ENCODE measurements around the gene AP3D1. TPM values are rescaled to one million over a fixed set of nuclear protein-coding genes. Genes with fewer than 3 reads are reported as not detected.
A peak's percentile ranks its signal among the peaks of the same experiment; 100 is the strongest.

The AP3D1 gene
- total and polyA plus RNA-seq, 5 donors = 82.7 to 145 (median 87.3) TPM

DNA sequence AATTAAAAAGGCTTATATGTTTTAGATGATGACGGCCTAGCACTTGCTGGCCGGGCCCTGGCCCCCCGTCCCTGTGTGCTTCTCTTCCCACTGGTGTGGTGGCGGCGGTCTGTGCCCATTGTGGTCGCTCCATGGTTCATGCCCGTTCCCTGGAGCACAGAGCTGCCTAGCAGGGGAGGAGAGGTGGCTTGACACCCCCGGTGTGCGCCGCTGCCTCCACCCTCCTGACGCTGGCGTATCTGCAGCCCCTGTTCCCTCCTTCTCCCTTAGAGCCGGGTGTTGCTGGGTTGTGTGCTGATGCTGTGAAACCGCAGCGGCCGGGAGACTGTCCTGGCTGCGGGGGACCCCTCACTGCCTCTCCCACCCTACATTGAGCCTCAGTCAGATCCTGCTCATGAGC lies 41.5 kb upstream of the AP3D1 start:
- no peak for ATAC-seq
- WGBS = 96% methylated on average over 17 of the region's 17 CpGs
- Histone ChIP-seq H3K4me1 (ENCODE audit: control insufficient read depth, insufficient read depth, low read length) (peaks cover 10% of the 10 kb centered on the region), H3K4me3 (ENCODE audit: low read length) (no peak overlapping the region), H3K27me3 (ENCODE audit: control insufficient read depth, insufficient read depth) (no peaks in the 10 kb centered on the region), H3K27ac (ENCODE audit: low read length) (no peak overlapping the region), H3K9me3 (ENCODE audit: control insufficient read depth, low read length) (no peaks in the 10 kb centered on the region)
- no peak for DNase-seq
- intact Hi-C loops (cut with DNase I) = no loop called here

DNA sequence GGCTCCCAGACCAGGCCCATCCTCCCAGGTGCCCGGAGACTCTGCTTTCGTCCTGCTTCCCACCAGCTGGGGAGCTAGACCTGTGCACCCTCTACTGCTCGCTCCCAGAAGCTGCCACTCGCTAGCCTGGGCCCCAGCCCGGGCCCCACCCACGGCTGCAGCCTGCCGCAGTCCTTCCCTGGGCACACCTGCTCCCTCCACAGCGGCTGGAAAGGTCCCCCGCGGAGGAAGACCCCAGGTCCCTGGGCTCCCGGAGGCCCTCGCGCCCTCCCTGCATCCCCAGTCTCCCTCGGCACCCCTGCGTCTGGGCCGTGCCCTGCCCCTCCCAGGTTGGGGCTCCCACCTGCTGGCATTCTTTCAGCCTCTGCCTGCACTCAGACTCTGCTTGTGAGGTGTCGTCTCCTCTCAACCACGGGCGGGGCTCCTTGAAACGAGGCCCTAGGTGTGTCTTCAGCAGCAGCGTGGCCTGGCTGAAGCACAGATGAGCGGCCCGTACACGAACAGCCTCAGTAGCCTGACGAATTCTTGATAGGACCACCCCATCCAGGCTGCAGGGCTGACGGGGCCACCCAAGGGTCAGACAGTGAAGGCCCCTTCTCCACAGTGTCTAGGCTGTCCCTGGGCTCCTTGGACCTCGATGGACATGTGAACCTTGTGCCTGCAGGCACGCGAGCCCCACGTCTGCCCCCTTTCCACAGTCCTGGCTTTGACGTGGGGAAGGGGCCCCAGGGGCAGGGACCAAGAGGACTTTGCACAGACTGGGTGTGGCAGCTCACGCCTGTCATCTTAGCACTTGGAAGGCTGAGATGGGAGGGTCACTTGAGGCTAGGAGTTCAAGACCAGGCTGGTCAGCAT lies 40.3 kb upstream of the AP3D1 start:
- Histone ChIP-seq H3K4me3 (ENCODE audit: low read length) (no peak overlapping the region), H3K27me3 (ENCODE audit: control insufficient read depth, insufficient read depth) (no peaks in the 10 kb centered on the region), H3K9me3 (ENCODE audit: control insufficient read depth, low read length) (no peaks in the 10 kb centered on the region), H3K4me1 (ENCODE audit: control insufficient read depth, insufficient read depth, low read length) (peaks cover 16% of the 10 kb centered on the region), H3K27ac (ENCODE audit: low read length) (no peak overlapping the region)
- DNase-seq (no peak), ATAC-seq (no peak)
- intact Hi-C loops (cut with DNase I) = no loop called here
- WGBS = 93% methylated on average over 32 of the region's 32 CpGs

DNA sequence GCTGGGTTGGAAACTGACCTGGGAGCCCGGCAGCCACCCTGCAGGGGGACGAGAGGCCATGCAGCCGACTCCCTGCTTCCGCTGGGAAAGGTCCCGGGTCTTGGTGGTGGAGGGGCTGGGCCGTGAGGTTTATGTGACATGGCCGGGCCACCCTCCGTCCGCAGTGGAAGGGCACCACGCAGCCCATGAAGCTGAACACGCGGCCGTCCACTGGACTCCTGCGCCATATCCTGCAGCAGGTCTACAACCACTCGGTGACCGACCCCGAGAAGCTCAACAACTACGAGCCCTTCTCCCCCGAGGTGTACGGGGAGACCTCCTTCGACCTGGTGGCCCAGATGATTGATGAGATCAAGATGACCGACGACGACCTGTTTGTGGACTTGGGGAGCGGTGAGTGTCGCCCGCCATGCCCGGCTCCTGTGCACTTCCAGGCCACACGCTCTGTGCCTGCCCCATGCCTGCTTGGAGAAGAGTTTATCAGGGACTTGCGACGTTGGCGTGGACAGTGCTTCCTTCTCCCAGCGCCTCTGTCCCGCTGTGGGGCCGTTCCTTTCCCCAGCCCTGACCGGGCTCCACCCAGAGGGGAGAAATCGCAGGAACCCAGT lies 39.6 kb upstream of the AP3D1 start:
- no peaks in the 10 kb centered on the region for H3K9me3 ChIP-seq (ENCODE audit: control insufficient read depth, low read length)
- no peak overlapping the region for H3K27ac ChIP-seq (ENCODE audit: low read length)
- no peaks in the 10 kb centered on the region for H3K27me3 ChIP-seq (ENCODE audit: control insufficient read depth, insufficient read depth)
- peaks cover 22% of the 10 kb centered on the region for H3K4me1 ChIP-seq (ENCODE audit: control insufficient read depth, insufficient read depth, low read length)
- DNase-seq (no peak), ATAC-seq (no peak)
- 89% methylated on average over 37 of the region's 37 CpGs for WGBS
- no peak overlapping the region for H3K4me3 ChIP-seq (ENCODE audit: low read length)
- intact Hi-C loops (cut with DNase I) = no loop called here

DNA sequence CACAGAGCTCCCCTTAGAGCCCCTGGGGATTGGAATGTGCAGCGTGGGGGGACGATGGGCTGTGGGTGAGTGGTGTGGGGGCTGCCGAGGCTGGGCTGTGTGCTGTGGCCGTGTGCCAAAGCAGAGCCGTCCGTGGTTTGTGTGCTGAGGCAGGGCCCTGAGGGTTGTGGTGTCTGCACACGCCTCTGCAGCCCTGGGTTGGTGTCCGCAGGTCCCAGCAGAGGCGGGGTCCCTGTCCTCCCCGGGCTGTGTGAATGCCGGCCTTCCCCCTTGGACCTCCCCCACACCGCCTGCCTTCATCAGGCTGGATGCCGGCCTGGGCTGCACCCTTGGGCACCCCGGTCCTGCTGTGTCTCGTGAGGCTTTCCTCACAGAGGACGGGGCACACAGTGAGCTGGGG lies 38.5 kb upstream of the AP3D1 start:
- no peak for DNase-seq
- no peaks in the 10 kb centered on the region for H3K27me3 ChIP-seq (ENCODE audit: control insufficient read depth, insufficient read depth)
- WGBS = 79% methylated on average over 16 of the region's 16 CpGs
- no peaks in the 10 kb centered on the region for H3K9me3 ChIP-seq (ENCODE audit: control insufficient read depth, low read length)
- no peak overlapping the region for H3K27ac ChIP-seq (ENCODE audit: low read length)
- no peak for ATAC-seq
- no peak overlapping the region for H3K4me3 ChIP-seq (ENCODE audit: low read length)
- intact Hi-C loops (cut with DNase I) = no loop called here
- peaks cover 26% of the 10 kb centered on the region for H3K4me1 ChIP-seq (ENCODE audit: control insufficient read depth, insufficient read depth, low read length)

DNA sequence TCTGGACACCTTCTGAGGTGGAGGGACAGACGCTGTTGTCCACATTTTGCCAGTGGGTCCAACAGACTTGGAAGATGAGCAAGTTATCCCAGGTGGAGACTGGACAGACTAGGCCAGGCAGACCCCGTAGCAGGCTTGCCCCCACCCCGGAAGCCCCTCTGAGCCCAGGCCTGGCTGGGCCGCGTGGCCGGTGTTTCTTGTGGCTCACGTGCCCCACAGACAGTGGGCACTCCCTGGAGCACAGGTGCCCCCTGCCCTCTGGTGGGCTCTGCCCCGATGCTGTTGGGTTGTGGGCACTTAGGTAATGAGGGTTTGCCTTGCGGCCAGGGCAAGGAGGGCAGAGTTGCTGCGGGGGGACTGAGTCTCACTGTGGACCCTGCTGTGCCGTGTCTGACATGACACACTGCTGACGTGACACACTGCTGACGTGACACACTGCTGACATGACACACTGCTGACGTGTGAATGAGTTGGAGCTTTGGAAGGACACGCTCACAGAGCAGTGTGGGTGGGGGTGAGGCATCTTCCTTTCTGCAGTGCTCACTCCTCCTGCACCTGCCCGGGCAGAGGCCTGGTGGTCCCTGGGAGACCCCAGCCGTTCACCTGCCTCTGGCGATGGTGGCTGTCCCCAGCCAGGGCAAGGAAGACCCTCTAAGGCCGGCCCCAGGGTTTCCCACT lies 37.5 kb upstream of the AP3D1 start:
- intact Hi-C loops (cut with DNase I) = no loop called here
- Histone ChIP-seq H3K4me3 (ENCODE audit: low read length) (no peak overlapping the region), H3K9me3 (ENCODE audit: control insufficient read depth, low read length) (no peaks in the 10 kb centered on the region), H3K4me1 (ENCODE audit: control insufficient read depth, insufficient read depth, low read length) (peaks cover 26% of the 10 kb centered on the region), H3K27me3 (ENCODE audit: control insufficient read depth, insufficient read depth) (no peaks in the 10 kb centered on the region), H3K27ac (ENCODE audit: low read length) (no peak overlapping the region)
- ATAC-seq (no peak), DNase-seq (no peak)
- WGBS = 83% methylated on average over 19 of the region's 19 CpGs

DNA sequence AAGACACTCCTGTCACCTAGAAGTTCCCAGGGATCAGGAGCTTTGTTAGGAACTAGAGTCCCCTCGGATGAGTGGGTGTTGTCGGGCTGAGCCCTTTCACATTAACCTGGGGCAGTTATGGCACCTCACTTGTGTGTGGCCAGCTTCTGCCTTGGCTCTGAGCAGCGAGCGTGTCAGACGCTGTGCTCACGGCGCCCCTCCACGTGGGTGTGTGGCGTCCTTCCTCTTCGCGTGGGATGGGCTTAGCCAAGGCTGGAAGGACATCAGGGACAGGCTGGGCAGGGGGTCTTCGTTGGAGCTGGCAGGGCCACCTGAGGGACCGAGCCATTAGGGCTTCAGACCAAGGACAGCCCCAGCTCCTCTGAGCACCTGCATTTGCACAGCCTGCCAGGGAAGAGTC lies 35.8 kb upstream of the AP3D1 start:
- intact Hi-C loops (cut with DNase I) = no loop called here
- Histone ChIP-seq H3K9me3 (ENCODE audit: control insufficient read depth, low read length) (no peaks in the 10 kb centered on the region), H3K27me3 (ENCODE audit: control insufficient read depth, insufficient read depth) (no peaks in the 10 kb centered on the region), H3K27ac (ENCODE audit: low read length) (peak overlapping the region; percentile 96), H3K4me1 (ENCODE audit: control insufficient read depth, insufficient read depth, low read length) (peaks cover 26% of the 10 kb centered on the region), H3K4me3 (ENCODE audit: low read length) (no peak overlapping the region)
- ATAC-seq (no peak), DNase-seq (peak in 1 of 3 donors; percentile 70)
- WGBS = 54% methylated on average over 13 of the region's 13 CpGs

DNA sequence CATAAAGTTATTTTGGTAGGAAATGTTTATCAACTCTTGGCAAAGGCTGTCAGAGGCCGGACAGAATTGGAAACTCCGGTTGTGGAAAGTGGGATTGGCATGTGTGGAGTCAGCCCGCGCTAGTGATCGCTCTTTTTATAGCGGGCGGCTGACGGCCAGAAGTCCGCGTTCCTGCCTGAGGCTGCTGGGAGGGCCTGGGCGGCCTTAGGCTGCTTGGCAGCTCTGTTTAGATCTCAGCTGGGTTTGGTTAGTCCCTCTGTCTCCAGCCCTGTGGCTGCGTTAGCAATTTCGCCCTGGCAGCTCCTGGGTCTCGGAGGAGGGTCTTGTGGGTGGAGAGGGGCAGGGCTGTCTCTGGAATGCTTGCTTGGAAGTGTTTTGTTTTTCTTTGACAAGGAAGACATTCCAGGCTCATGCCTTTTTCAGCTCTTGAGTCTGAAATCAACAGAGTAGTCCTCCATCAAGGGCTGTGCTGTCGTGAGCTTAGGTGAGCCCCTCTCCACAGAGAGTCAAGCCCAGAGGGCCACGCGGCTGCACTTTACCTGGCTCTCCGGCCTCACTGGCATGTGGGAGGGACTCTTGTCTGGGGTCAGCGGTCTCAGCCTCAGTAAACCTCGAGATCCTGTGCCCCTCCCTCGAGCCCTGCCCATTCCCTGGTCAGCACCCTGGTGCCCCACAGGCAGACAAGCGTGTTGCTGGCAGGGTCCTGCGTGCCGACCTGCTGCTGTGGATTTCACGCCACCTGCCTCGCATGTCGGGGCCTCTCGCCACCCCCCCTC lies 34.9 kb upstream of the AP3D1 start:
- intact Hi-C loops (cut with DNase I) = no loop called here
- DNase-seq (peak; percentile 90 to 96 (median 95)), ATAC-seq (peak; percentile 91 to 92)
- Histone ChIP-seq H3K4me3 (ENCODE audit: low read length) (no peak overlapping the region), H3K27ac (ENCODE audit: low read length) (peak overlapping the region; percentile 96), H3K4me1 (ENCODE audit: control insufficient read depth, insufficient read depth, low read length) (peaks cover 26% of the 10 kb centered on the region), H3K27me3 (ENCODE audit: control insufficient read depth, insufficient read depth) (no peaks in the 10 kb centered on the region), H3K9me3 (ENCODE audit: control insufficient read depth, low read length) (no peaks in the 10 kb centered on the region)
- 22% methylated on average over 28 of the region's 28 CpGs for WGBS

DNA sequence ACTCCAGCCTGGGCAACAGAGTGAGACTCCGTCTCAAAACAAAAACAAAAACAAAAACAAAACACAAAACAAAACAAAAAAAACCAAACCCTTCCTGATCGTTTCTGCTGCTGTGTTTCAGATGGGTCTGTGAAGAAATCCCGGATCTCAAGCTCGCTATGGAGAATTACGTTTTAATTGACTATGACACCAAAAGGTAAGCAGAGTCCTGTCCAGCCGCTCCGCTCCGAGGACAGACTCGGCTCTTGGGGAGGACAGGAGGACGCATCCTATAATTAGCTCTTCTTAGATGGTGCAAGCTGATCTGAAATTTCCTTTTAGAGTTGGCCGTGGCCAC lies 34.3 kb upstream of the AP3D1 start:
- DNase-seq (no peak), ATAC-seq (no peak)
- H3K27me3 ChIP-seq (ENCODE audit: control insufficient read depth, insufficient read depth) = no peaks in the 10 kb centered on the region
- H3K4me3 ChIP-seq (ENCODE audit: low read length) = no peak overlapping the region
- H3K27ac ChIP-seq (ENCODE audit: low read length) = peak overlapping the region; percentile 80
- H3K4me1 ChIP-seq (ENCODE audit: control insufficient read depth, insufficient read depth, low read length) = peaks cover 26% of the 10 kb centered on the region
- WGBS = 14% methylated on average over 11 of the region's 11 CpGs
- H3K9me3 ChIP-seq (ENCODE audit: control insufficient read depth, low read length) = no peaks in the 10 kb centered on the region
- intact Hi-C loops (cut with DNase I) = no loop called here

DNA sequence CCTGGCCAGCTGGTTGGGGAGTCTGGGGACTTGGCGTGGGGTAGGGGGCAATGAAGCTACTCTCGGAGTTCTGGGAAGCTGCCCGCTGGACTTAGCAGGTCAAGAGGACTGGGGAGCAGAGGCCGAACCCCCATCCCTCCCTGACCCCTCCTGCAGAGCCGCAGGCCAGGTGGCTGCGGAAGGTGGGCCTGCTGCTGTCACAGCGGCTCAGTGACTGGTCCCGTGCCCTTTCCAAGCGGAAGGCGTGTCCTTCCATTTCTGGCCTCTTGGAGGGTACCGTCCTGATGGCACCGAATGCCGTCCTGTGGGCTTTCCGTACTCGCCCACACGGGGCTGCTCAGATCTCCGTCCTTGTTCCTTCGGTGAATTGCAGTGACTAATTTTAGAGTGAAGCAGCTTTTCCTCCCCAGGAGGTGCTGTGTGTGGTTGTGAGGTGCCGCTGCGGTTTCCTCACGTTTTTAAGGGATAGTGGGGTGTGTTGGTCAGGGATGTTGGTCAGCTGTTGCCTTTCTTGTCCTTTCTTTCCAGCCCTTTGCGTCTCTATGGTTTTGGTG lies 33.1 kb upstream of the AP3D1 start:
- WGBS = 75% methylated on average over 22 of the region's 22 CpGs
- no peaks in the 10 kb centered on the region for H3K9me3 ChIP-seq (ENCODE audit: control insufficient read depth, low read length)
- no peak for DNase-seq
- ATAC-seq = no peak
- no peaks in the 10 kb centered on the region for H3K27me3 ChIP-seq (ENCODE audit: control insufficient read depth, insufficient read depth)
- peaks cover 26% of the 10 kb centered on the region for H3K4me1 ChIP-seq (ENCODE audit: control insufficient read depth, insufficient read depth, low read length)
- H3K4me3 ChIP-seq (ENCODE audit: low read length) = no peak overlapping the region
- intact Hi-C loops (cut with DNase I) = no loop called here
- H3K27ac ChIP-seq (ENCODE audit: low read length) = no peak overlapping the region

DNA sequence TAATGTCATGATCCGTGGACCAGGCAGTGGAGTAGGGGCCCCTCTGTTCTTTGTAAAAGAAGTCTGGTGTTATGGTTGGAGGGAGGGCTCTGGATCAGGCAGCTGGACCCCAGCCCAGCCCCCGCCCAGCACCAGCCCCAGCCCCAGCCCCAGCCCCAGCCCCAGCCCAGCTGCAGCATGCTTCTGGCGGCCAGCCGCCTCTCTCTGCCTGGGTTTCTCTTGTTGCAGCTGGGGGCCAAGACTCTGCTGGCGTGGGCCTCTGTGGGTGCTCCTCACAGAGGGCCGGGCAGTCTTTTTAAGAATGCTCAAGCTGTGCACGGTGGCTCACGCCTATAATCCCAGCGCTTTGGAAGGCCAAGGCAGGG lies 30.2 kb upstream of the AP3D1 start:
- Histone ChIP-seq H3K4me1 (ENCODE audit: control insufficient read depth, insufficient read depth, low read length) (peaks cover 9% of the 10 kb centered on the region), H3K27me3 (ENCODE audit: control insufficient read depth, insufficient read depth) (no peaks in the 10 kb centered on the region), H3K27ac (ENCODE audit: low read length) (no peak overlapping the region), H3K9me3 (ENCODE audit: control insufficient read depth, low read length) (no peaks in the 10 kb centered on the region), H3K4me3 (ENCODE audit: low read length) (no peak overlapping the region)
- DNase-seq (no peak), ATAC-seq (no peak)
- intact Hi-C loops (cut with DNase I) = no loop called here
- WGBS = 61% methylated on average over 9 of the region's 9 CpGs

Measured in right cardiac atrium (tissue), 5 donors.